ACC112 (cell line): ENCODE results near the gene DAD1.

Experiments used
- H2AFZ ChIP-seq: fragments of 200-600 bp; sonication (generic); one replicate; pipeline ENCODE4 v1.6.0; 2017; ENCODE audit warnings: antibody characterized with exemption, low read length; ENCODE audit not compliant: unreplicated experiment
- H3K27ac ChIP-seq: fragments of 200-600 bp; sonication (generic); 2 replicates; pipeline ENCODE4 v1.5.1; 2014; ENCODE audit warnings: low read depth, mild to moderate bottlenecking, antibody characterized with exemption, low read length, moderate library complexity
- H3K27me3 ChIP-seq: fragments of 200-600 bp; sonication (generic); 2 replicates; pipeline ENCODE4 v1.6.1; 2014; ENCODE audit warnings: mild to moderate bottlenecking, antibody characterized with exemption, low read length, moderate library complexity, mixed read lengths; ENCODE audit not compliant: insufficient read depth
- H3K36me3 ChIP-seq: fragments of 200-600 bp; sonication (generic); 2 replicates; pipeline ENCODE4 v1.6.1; 2016; ENCODE audit warnings: mild to moderate bottlenecking, antibody characterized with exemption, low read length, moderate library complexity, mixed read lengths; ENCODE audit not compliant: insufficient read depth
- H3K4me1 ChIP-seq: fragments of 200-600 bp; sonication (generic); one replicate; pipeline ENCODE4 v1.6.1; 2016; ENCODE audit warnings: low read length, mixed read lengths; ENCODE audit not compliant: insufficient read depth, unreplicated experiment, control insufficient read depth
- H3K4me3 ChIP-seq: fragments of 200-600 bp; sonication (generic); 2 replicates; pipeline ENCODE4 v1.5.1; 2014; ENCODE audit warnings: mild to moderate bottlenecking, low read depth, low read length
- H3K79me2 ChIP-seq: fragments of 200-600 bp; sonication (generic); one replicate; pipeline ENCODE4 v1.6.0; 2016; ENCODE audit warnings: low read length; ENCODE audit not compliant: control insufficient read depth, unreplicated experiment, insufficient read depth

DAD1 gene

DNA sequence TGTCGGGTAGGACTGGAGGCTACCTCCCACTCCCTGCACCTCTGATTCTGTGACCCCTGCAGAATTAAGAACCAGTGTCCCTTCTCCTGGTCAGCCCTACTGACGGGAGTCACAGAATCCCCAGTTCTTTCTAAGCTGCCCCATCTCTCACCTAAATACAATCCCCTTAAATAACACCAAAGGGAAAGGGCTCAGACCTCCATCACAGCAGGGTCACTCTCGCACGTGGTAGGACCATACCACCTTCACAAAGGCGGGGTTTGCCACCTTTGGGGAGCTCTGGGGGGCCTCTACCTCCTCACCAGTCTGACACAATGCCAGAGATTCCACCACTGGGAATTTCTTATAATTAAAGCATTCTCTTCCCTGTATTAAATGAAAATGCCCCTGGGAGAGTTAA lies 35.6 kb downstream of the DAD1 start:
- Histone ChIP-seq H3K27ac (no peak overlapping the region), H3K4me3 (no peak overlapping the region), H3K27me3 (no peaks in the 10 kb centered on the region), H2AFZ (no peak overlapping the region), H3K4me1 (peaks cover 33% of the 10 kb centered on the region), H3K79me2 (no peaks in the 10 kb centered on the region), H3K36me3 (no peaks in the 10 kb centered on the region)

DNA sequence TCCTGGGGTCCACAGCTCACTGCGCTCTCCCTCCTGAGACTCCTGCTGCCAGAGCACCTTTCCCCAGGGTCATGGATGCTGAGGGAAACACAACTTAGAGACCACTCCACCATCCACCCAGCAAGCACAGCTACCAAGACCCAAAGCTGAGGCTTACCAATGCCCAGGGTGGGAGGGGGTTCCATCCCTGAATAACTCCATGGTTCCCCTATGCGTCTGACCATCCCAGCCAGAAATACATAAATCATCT lies 36.3 kb downstream of the DAD1 start:
- H3K36me3 ChIP-seq, result no peaks in the 10 kb centered on the region
- no peak overlapping the region for H3K4me3 ChIP-seq
- peaks cover 33% of the 10 kb centered on the region for H3K4me1 ChIP-seq
- H3K27ac ChIP-seq, result no peak overlapping the region
- H3K27me3 ChIP-seq, result no peaks in the 10 kb centered on the region
- H3K79me2 ChIP-seq, result no peaks in the 10 kb centered on the region
- no peak overlapping the region for H2AFZ ChIP-seq

- H3K36me3 ChIP-seq, result no peaks in the 10 kb centered on the region
Observed at GRCh38 chr14:22552001-22552826, 36.8 kb downstream of the DAD1 start.

DNA sequence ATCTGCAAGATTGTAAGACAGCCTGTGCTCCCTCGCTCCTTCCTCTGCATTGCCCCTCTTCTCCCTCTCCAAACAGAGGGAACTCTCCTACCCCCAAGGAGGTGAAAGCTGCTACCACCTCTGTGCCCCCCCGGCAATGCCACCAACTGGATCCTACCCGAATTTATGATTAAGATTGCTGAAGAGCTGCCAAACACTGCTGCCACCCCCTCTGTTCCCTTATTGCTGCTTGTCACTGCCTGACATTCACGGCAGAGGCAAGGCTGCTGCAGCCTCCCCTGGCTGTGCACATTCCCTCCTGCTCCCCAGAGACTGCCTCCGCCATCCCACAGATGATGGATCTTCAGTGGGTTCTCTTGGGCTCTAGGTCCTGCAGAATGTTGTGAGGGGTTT lies 37.4 kb downstream of the DAD1 start:
- peaks cover 42% of the 10 kb centered on the region for H3K4me1 ChIP-seq
- H3K27me3 ChIP-seq, result no peaks in the 10 kb centered on the region
- no peak overlapping the region for H3K4me3 ChIP-seq
- H3K27ac ChIP-seq, result no peak overlapping the region
- H2AFZ ChIP-seq, result no peak overlapping the region
- H3K36me3 ChIP-seq, result no peaks in the 10 kb centered on the region
- H3K79me2 ChIP-seq, result no peaks in the 10 kb centered on the region

More at GRCh38 chr14:22552001-22552826, 36.8 kb downstream of the DAD1 start:
- Histone ChIP-seq H2AFZ (no peak overlapping the region), H3K27me3 (no peaks in the 10 kb centered on the region), H3K27ac (no peak overlapping the region), H3K4me1 (peaks cover 38% of the 10 kb centered on the region), H3K4me3 (no peak overlapping the region), H3K79me2 (no peaks in the 10 kb centered on the region)

DNA sequence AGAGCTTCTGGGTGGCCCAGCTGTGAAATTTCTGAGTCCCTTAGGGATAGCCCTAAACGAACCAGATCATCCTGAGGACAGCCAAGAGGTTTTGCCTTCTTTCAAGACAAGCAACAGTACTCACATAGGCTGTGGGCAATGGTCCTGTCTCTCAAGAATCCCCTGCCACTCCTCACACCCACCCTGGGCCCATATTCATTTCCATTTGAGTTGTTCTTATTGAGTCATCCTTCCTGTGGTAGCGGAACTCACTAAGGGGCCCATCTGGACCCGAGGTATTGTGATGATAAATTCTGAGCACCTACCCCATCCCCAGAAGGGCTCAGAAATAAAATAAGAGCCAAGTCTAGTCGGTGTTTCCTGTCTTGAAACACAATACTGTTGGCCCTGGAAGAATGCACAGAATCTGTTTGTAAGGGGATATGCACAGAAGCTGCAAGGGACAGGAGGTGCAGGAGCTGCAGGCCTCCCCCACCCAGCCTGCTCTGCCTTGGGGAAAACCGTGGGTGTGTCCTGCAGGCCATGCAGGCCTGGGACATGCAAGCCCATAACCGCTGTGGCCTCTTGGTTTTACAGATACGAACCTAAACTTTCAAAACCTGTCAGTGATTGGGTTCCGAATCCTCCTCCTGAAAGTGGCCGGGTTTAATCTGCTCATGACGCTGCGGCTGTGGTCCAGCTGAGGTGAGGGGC lies 38.9 kb downstream of the DAD1 start:
- H3K4me1 ChIP-seq, result peaks cover 38% of the 10 kb centered on the region
- H3K79me2 ChIP-seq, result no peaks in the 10 kb centered on the region
- no peaks in the 10 kb centered on the region for H3K27me3 ChIP-seq
- no peak overlapping the region for H2AFZ ChIP-seq
- no peak overlapping the region for H3K4me3 ChIP-seq
- H3K27ac ChIP-seq, result no peak overlapping the region
- no peaks in the 10 kb centered on the region for H3K36me3 ChIP-seq

DNA sequence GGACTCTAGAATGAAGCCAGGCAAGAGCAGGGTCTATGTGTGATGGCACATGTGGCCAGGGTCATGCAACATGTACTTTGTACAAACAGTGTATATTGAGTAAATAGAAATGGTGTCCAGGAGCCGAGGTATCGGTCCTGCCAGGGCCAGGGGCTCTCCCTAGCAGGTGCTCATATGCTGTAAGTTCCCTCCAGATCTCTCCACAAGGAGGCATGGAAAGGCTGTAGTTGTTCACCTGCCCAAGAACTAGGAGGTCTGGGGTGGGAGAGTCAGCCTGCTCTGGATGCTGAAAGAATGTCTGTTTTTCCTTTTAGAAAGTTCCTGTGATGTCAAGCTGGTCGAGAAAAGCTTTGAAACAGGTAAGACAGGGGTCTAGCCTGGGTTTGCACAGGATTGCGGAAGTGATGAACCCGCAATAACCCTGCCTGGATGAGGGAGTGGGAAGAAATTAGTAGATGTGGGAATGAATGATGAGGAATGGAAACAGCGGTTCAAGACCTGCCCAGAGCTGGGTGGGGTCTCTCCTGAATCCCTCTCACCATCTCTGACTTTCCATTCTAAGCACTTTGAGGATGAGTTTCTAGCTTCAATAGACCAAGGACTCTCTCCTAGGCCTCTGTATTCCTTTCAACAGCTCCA lies 39.6 kb downstream of the DAD1 start:
- Histone ChIP-seq H3K4me3 (no peak overlapping the region), H3K27me3 (no peaks in the 10 kb centered on the region), H3K4me1 (peaks cover 38% of the 10 kb centered on the region), H3K27ac (no peak overlapping the region), H2AFZ (no peak overlapping the region), H3K79me2 (no peaks in the 10 kb centered on the region), H3K36me3 (no peaks in the 10 kb centered on the region)

- Histone ChIP-seq H3K27ac (no peak overlapping the region), H3K4me1 (peaks cover 38% of the 10 kb centered on the region), H3K4me3 (no peak overlapping the region), H2AFZ (no peak overlapping the region), H3K36me3 (no peaks in the 10 kb centered on the region), H3K79me2 (no peaks in the 10 kb centered on the region), H3K27me3 (no peaks in the 10 kb centered on the region)
Observed at GRCh38 chr14:22547948-22548750, 40.9 kb downstream of the DAD1 start.

- Histone ChIP-seq H3K27me3 (no peaks in the 10 kb centered on the region), H3K4me1 (peaks cover 38% of the 10 kb centered on the region), H3K27ac (no peak overlapping the region), H3K36me3 (no peaks in the 10 kb centered on the region), H3K79me2 (no peaks in the 10 kb centered on the region), H3K4me3 (no peak overlapping the region), H2AFZ (no peak overlapping the region)
Observed at GRCh38 chr14:22547313-22547947, 41.6 kb downstream of the DAD1 start.

DNA sequence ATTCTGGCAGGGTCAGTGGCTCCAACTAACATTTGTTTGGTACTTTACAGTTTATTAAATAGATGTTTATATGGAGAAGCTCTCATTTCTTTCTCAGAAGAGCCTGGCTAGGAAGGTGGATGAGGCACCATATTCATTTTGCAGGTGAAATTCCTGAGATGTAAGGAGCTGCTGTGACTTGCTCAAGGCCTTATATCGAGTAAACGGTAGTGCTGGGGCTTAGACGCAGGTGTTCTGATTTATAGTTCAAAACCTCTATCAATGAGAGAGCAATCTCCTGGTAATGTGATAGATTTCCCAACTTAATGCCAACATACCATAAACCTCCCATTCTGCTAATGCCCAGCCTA lies 42.3 kb downstream of the DAD1 start:
- H3K4me1 ChIP-seq, result peaks cover 38% of the 10 kb centered on the region
- 0 out of 2 replicates have a peak overlapping the region, but pooled peaks have one; percentile 44 for H3K27ac ChIP-seq
- no peaks in the 10 kb centered on the region for H3K79me2 ChIP-seq
- no peaks in the 10 kb centered on the region for H3K27me3 ChIP-seq
- H3K4me3 ChIP-seq, result no peak overlapping the region
- H3K36me3 ChIP-seq, result no peaks in the 10 kb centered on the region
- no peak overlapping the region for H2AFZ ChIP-seq
